ENCODE data around the gene CCDC116.

DNA sequence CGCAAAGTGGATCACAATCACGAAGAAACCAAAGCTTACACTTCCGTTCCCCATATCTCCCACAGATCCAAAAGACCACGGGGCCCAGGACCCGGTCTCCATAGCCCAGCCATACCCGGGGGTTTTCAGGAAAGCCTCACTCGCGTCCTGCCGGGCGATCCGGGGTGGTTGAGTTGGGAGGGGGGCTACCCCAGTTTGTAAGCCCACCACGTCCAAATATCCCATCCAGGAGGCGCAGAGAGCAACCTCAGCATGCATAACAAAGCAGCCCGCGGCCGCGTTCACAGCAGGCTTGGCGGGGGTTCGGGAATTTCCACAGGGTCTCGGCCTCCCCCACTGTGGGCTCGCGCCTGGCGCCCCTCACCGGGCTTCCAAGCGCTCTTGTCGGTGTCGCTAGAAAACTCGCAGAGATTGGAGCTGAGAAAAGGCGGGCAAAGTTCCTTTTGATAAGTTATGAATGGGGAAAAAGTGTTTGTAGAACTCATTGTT is 19.0 kb downstream of the CCDC116 start:
- TF ChIP-seq POLR2AphosphoS5 (IDR thresholded peaks at IDR 0.05) (no peak), EP300 (IDR thresholded peaks at IDR 0.05) (no peak)
- TF ChIP-seq, protein P1, sequence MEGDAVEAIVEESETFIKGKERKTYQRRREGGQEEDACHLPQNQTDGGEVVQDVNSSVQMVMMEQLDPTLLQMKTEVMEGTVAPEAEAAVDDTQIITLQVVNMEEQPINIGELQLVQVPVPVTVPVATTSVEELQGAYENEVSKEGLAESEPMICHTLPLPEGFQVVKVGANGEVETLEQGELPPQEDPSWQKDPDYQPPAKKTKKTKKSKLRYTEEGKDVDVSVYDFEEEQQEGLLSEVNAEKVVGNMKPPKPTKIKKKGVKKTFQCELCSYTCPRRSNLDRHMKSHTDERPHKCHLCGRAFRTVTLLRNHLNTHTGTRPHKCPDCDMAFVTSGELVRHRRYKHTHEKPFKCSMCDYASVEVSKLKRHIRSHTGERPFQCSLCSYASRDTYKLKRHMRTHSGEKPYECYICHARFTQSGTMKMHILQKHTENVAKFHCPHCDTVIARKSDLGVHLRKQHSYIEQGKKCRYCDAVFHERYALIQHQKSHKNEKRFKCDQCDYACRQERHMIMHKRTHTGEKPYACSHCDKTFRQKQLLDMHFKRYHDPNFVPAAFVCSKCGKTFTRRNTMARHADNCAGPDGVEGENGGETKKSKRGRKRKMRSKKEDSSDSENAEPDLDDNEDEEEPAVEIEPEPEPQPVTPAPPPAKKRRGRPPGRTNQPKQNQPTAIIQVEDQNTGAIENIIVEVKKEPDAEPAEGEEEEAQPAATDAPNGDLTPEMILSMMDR (IDR thresholded peaks at IDR 0.05), result no peak

Data from upper lobe of left lung (tissue), 4 donors.